MCF 10A (cell line): ENCODE results near the gene KRTAP21-3. TPM values are rescaled to one million over a fixed set of nuclear protein-coding genes. Genes with fewer than 3 reads are reported as not detected.

Source experiments
- BruUV-seq: library from RNA; stranded (reverse); fragments of 400-500 nt; replicated peaks from 2 replicates; lab custom pipeline; 2021; lab: Mats Ljungman, UMichigan
- CTCF ChIA-PET: fragments of 300-600 bp; sonication (Branson Sonifier 250); formaldehyde crosslinking; extraction: SDS; loops from one replicate; lab custom pipeline; 2021; ENCODE audit warnings: antibody characterized with exemption, inconsistent platforms; lab: Yijun Ruan, JAX
- POLR2A ChIA-PET: fragments of 300-600, 350-650 bp; sonication (Branson Sonifier 250); formaldehyde crosslinking; extraction: SDS; loops from one replicate; lab custom pipeline; 2020; ENCODE audit warnings: antibody characterized with exemption, inconsistent platforms; lab: Yijun Ruan, JAX
- DNase-seq: peaks from one replicate; pipeline ENCODE4 v3.0.0-alpha.2; 2018; ENCODE audit not compliant: unreplicated experiment
- H3K27ac Mint-ChIP-seq: one replicate; pipeline ENCODE4 v1.8.0; 2022; ENCODE audit warnings: mild to moderate bottlenecking, low read depth, mixed read lengths; ENCODE audit not compliant: unreplicated experiment
- H3K27me3 Mint-ChIP-seq: one replicate; pipeline ENCODE4 v1.8.0; 2022; ENCODE audit warnings: mixed read lengths; ENCODE audit not compliant: insufficient read depth, unreplicated experiment
- H3K36me3 Mint-ChIP-seq: one replicate; pipeline ENCODE4 v1.8.0; 2022; ENCODE audit warnings: mild to moderate bottlenecking, moderate library complexity, mixed read lengths; ENCODE audit not compliant: insufficient read depth, unreplicated experiment
- H3K4me1 Mint-ChIP-seq: one replicate; pipeline ENCODE4 v1.8.0; 2022; ENCODE audit warnings: mixed read lengths; ENCODE audit not compliant: insufficient read depth, unreplicated experiment
- H3K4me3 Mint-ChIP-seq: one replicate; pipeline ENCODE4 v1.8.0; 2022; ENCODE audit warnings: mild to moderate bottlenecking, moderate library complexity, mixed read lengths; ENCODE audit not compliant: unreplicated experiment
- H3K9me3 Mint-ChIP-seq: one replicate; pipeline ENCODE4 v1.8.0; 2022; ENCODE audit warnings: mixed read lengths; ENCODE audit not compliant: unreplicated experiment
- CTCF ChIP-seq: fragments of 200-600 bp; IDR thresholded peaks from one replicate; pipeline ENCODE4 v1.8.0; 2022; ENCODE audit warnings: antibody characterized with exemption, mild to moderate bottlenecking; ENCODE audit not compliant: unreplicated experiment
- intact Hi-C: fragments of 100-400 bp; cut with micrococcal nuclease; formaldehyde crosslinking; loops from 2 replicates; pipeline ENCODE4 v1.14.1; 2022
- total RNA-seq: library from RNA; stranded (reverse); gene quantifications from 2 replicates; pipeline ENCODE4 v1.2.3, GENCODE V29; 2022

KRTAP21-3 gene
- total RNA-seq, 1 experiment from 2014 or later, result not detected

- Mint-ChIP-seq H3K9me3 (no peaks in the 10 kb centered on the region), H3K4me3 (no peak within 1 kb of the TSS), H3K4me1 (no peaks in the 10 kb centered on the region), H3K27ac (no peak within 1 kb of the TSS), H3K36me3 (no peaks in the 10 kb centered on the region), H3K27me3 (peaks cover 49% of the 10 kb centered on the region)
- no TSS peak for BruUV-seq
- intact Hi-C loops, result no loop called here
- ChIA-PET POLR2A (no interaction called here), CTCF (no interaction called here)
- no peak for TF ChIP-seq CTCF
- no peak for DNase-seq
Measured at GRCh38 chr21:30747159-30747558, 28.6 kb upstream of the KRTAP21-3 start, which contains the start of gene KRTAP21-2. Gene KRTAP21-2, minus strand, starts transcription at chr21:30747259. Its CDS starts 57 bp downstream, at chr21:30747202.

- intact Hi-C loops, result no loop called here
- no peak overlapping the region for H3K27ac Mint-ChIP-seq
- no peaks in the 10 kb centered on the region for H3K4me1 Mint-ChIP-seq
- TF ChIP-seq CTCF, result no peak
- H3K36me3 Mint-ChIP-seq, result no peaks in the 10 kb centered on the region
- H3K27me3 Mint-ChIP-seq, result peaks cover 37% of the 10 kb centered on the region
- ChIA-PET POLR2A (no interaction called here), CTCF (no interaction called here)
- no peak overlapping the region for H3K4me3 Mint-ChIP-seq
- no peak for DNase-seq
- no peaks in the 10 kb centered on the region for H3K9me3 Mint-ChIP-seq
- no TSS peak for BruUV-seq
Measured at GRCh38 chr21:30740462-30740861, 21.9 kb upstream of the KRTAP21-3 start.

- peak; percentile 4 for DNase-seq
- Mint-ChIP-seq H3K36me3 (no peaks in the 10 kb centered on the region), H3K9me3 (no peaks in the 10 kb centered on the region), H3K27me3 (peaks cover 76% of the 10 kb centered on the region), H3K4me3 (no peak overlapping the region), H3K27ac (no peak overlapping the region), H3K4me1 (no peaks in the 10 kb centered on the region)
- no peak for TF ChIP-seq CTCF
- POLR2A ChIA-PET, result interaction anchor here (0.7 kb wide), 1 partner anchor 399 kb away, joined by 3 read pairs; no protein-coding TSS in a partner anchor
- intact Hi-C loops, result loop anchor here (5.0 kb wide), 1 partner anchor 226 kb away; no protein-coding TSS in a partner anchor
- CTCF ChIA-PET, result interaction anchor here (0.6 to 1.0 kb wide), 3 partner anchors 10 to 392 kb away, joined by 3 read pairs; no protein-coding TSS in a partner anchor
- BruUV-seq, result no TSS peak
Measured at GRCh38 chr21:30733026-30733425, 14.4 kb upstream of the KRTAP21-3 start.

- no TSS peak for BruUV-seq
- Mint-ChIP-seq H3K27me3 (peaks cover 95% of the 10 kb centered on the region), H3K9me3 (no peaks in the 10 kb centered on the region), H3K4me1 (no peaks in the 10 kb centered on the region), H3K27ac (no peak overlapping the region), H3K4me3 (no peak overlapping the region), H3K36me3 (no peaks in the 10 kb centered on the region)
- CTCF ChIA-PET, result no interaction called here
- no peak for DNase-seq
- intact Hi-C loops, result no loop called here
- no peak for TF ChIP-seq CTCF
- POLR2A ChIA-PET, result interaction anchor here (0.7 kb wide), 1 partner anchor 446 kb away, joined by 5 read pairs; no protein-coding TSS in a partner anchor
Measured at GRCh38 chr21:30726726-30727125, 8.1 kb upstream of the KRTAP21-3 start.
